GM19351 (cell line): ENCODE data around the gene HNRNPLL.
"Not testable (repeated sequence)": the region's sequence is repeated elsewhere in the genome, so short reads cannot be mapped to it uniquely, and the experiment has no call there.

ENCODE experiments used
- ATAC-seq: cut with Tn5 transposase; IDR thresholded peaks from one replicate; pipeline ENCODE4 v1.9.1; 2021; ENCODE audit warnings: mild to moderate bottlenecking, moderate library complexity; ENCODE audit not compliant: unreplicated experiment

The HNRNPLL gene

DNA sequence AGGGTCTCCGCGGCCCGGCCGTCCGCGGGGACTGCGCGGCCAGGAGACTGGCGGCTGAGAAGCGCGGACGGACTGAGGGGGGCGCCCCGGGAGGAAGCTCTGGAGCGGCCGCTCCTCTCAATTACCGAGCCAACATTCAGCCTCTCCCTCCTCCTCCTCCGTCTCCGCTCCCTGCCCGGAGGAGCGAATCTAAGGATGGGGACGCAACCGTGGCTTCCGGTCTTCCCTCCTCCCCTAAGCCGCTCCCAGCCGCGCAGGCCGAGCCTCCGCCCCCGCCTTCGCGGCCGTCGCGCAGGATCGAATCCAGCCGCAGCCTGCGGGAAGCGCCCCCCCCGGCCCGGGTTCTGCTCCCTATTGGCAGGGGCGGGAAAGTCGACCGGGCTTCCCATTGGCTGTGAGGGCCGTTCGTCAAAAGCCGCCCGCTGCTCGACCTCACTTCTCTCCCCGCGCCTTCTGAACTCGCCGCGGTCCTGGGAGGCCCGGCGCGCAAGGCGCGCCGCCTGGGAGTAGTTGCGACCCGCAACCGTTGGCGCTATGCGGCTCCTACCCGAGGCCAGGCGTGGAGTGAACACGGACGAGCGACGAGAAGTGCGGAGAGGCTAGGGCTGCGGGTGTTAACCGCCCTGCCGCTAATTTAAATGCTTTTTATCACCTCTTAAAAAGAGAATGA, at the start of gene HNRNPLL:
HNRNPLL (minus strand) TSS at position 197 of the 670 bp plus-strand sequence. CDS start 302 bp downstream, outside the sequence.
- ATAC-seq: peak; percentile 72

GRCh38 chr2:38650717-38651116, 48.0 kb upstream of the HNRNPLL start:
- no peak for ATAC-seq

DNA sequence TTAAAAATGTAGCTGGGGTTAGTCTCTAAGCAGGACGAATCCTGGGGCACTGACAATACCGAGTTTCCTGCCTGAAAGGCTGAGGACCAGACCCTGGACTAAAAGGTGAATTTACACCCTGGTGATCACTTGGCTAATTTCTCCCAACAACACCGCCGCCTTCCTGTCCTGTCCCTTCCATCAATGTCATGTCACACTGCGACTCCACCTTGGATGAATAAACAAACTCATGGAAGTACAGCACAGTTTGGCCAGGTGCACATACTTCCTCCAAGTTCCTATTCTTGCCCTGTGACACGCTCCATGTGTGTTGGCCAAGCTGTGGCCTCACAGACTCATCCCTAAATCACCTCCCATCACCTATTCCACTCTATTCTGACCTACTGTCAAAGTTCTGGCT, 47.3 kb upstream of the HNRNPLL start:
- no peak for ATAC-seq

GRCh38 chr2:38649176-38649728, 46.5 kb upstream of the HNRNPLL start:
- no peak for ATAC-seq

DNA sequence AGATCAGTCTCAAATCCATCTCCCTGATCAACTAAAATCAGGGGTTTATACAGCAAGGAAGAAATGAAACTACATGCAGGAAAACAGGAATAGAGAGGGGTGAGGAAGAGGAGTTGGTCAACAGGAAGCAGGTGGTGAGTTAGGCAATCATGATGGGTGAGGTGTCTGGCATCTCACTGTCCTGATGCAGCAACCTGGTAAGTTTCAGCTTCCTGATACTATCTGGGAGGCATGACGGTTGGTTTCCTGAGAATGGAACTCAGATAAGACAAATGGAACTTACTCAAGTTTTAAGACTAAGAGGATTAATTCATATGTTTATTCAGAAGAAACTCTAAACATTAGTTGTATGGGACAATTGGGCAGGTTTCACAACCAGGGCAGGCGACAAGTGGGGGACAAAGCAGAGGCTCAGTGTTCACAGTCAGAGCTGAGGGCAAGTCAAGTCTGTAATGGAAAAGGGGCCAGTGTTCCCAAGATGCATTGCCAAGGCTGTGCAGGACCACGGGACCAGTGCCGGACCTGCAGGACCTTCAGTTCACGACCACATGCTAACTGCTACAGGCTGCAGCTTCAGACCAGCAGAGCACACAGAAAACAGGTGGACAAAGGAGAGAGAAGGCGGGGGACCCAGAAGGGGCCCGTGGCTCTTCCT, 45.5 kb upstream of the HNRNPLL start:
- no peak for ATAC-seq

DNA sequence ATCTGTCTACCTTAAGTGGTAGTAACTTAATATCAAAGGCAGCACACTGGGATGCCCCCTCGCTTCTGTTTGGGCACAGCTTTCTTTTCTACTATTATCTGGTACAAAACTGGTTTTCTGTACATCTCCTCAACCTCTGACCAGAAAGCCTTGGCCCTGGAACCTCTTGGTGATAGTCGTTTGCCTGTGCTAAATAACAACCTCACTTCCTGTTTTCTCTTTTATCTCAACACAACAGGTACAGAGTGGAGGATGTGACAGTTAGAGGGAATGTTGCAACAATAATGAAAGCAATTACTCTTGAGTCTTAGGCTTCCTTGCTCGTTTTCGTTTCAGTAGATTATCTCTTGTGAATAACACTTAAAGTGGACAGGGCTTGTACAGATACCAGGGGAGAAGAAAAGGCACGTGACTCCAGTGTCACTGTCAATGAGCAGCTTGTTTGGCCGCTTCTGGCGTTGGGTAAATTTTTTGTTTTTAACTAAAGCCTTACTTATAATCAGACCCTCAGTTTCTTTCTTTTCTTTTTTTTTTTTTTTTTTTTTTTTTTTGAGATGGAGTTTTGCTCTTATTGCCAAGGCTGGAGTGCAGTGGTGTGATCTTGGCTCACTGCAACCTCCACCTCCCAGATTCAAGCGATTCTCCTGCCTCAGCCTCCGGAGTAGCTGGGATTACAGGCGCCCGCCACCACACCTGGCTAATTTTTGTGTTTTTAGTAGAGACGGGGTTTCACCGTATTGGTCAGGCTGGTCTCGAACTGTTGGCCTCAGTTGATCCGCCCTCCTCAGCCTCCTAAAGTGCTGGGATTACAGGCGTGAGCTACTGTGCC, 41.2 kb upstream of the HNRNPLL start:
- not testable (repeated sequence) for ATAC-seq

DNA sequence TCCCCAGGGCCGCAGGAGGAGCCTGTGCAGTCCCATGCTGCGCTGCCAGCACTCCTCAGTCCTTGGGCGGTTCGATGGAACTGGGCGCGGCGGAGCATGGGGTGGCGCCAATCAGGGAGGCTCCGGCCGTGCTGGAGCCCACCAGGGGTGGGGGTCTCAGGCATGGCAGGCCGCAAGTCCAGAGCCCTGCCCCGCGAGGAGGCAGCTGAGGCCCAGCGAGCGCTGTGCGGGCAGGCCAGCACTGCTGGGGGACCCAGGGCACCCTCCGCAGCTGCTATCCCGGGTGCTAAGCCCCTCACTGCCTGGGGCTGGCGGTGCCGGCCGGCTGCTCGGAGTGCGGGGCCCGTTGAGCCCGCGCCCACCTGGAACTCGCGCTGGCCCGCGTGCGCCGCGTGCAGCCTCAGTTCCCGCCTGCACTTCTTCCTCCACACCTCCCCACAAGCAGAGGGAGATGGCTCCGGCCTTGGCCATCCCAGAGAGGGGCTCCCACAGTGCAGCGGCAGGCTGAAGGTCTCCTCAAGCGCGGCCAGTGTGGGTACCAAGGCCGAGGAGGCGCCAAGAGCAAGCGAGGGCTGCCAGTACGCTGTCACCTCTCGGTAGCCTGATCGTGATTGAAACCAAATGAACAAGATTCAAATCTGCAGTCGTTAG, 40.4 kb upstream of the HNRNPLL start:
- no peak for ATAC-seq

- not testable (repeated sequence) for ATAC-seq
Observed at GRCh38 chr2:38642373-38643017, 39.8 kb upstream of the HNRNPLL start.

DNA sequence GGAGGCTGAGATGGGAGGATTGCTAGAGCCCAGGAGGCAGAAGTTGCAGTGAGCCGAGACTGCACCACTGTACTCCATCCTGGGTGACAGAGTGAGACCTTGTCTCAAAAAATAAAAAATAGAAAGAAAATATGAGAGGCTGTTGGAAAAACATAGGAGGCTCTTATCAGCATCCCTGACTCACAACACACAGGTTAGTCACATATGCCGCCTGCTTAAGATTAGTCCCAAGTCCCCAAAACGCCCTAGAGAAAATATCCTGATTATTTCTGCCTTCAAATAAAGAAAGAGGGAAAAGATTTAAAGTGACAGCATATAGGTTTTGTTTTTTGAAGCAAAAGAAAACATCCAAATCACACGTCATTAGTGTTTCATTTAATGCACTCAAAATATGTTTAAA, 33.3 kb upstream of the HNRNPLL start:
- no peak for ATAC-seq

DNA sequence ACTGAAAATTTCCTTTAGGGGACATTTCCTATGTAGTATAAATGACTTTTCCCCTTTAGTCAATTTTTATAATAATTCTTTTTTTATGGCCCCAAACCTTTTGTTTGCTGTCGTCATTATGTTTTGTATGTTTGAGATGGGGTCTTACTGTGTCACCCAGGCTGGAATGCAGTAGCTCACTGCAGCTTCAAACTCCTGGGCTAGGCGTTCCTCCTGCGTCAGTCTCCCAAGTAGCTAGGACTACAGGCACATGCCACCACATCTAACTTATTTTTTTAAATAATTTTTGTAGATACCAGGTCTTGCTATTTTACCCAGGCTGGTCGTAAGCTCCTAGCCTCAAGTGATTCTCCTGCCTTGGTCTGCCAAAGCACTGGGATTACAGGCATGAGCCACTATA, 32.4 kb upstream of the HNRNPLL start:
- ATAC-seq: no peak

DNA sequence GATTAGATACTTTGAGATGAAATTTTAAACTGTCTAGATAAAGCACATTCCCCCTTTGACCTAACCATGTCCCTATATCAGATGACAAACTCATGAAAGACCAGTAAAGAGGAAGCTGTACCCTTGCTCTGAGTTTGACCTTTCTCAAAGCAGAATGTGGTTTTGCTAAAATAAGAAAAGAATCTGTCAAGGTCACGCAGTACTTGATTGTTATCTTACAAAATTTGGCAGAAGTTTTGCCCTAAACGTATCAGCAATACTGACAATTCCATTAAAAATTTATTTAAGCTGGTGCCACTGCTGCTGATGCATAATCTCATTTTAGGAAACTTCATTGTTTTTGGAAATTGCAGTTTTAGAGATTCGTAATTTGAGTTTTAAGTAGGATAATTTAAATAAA, 32.0 kb upstream of the HNRNPLL start:
- peak; percentile 95 for ATAC-seq

GRCh38 chr2:38633895-38634294, 31.2 kb upstream of the HNRNPLL start:
- ATAC-seq: no peak

DNA sequence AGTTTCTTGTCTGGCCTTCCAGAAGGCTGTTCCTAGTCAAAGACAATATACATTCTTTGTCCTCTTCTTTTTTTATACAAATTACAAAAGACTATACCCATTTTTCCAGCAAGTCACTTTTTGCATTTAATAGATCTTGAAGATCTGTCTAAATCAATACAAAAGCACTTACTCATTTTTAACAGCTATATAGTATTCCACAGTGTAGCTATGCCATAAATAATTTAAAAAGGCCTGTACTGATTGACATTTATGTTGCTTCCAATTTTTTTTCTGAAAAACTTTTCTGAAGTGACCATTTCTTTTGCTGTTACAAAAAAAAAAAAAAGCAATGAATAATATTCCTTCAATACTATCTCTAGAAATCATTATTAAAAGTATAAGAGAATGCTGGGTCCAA, 30.3 kb upstream of the HNRNPLL start:
- ATAC-seq: no peak

GRCh38 chr2:38631976-38632375, 29.2 kb upstream of the HNRNPLL start:
- ATAC-seq: no peak

DNA sequence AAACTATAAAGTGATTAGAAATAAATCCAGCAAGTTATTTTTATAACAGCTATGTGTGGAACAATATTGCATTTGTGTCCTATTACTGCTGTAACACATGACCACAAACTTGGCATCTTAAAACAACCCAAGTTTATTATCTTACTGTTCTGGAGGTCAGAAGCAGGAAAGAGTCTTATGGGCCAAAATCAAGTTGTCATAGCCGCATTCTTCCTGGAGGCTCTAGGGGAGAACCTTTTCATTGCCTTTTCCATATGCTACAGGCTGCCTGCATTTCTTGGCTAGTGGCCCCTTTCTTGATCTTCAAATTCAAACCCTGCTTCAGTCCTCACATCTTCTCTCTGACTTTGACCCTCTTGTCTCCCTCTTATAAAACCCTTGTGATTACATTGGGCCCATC, 27.0 kb upstream of the HNRNPLL start:
- ATAC-seq: no peak

GRCh38 chr2:38627391-38627790, 24.7 kb upstream of the HNRNPLL start:
- ATAC-seq: no peak

- no peak for ATAC-seq
Observed at GRCh38 chr2:38626326-38627035, 23.8 kb upstream of the HNRNPLL start.

- no peak for ATAC-seq
Observed at GRCh38 chr2:38622210-38622609, 19.5 kb upstream of the HNRNPLL start.

DNA sequence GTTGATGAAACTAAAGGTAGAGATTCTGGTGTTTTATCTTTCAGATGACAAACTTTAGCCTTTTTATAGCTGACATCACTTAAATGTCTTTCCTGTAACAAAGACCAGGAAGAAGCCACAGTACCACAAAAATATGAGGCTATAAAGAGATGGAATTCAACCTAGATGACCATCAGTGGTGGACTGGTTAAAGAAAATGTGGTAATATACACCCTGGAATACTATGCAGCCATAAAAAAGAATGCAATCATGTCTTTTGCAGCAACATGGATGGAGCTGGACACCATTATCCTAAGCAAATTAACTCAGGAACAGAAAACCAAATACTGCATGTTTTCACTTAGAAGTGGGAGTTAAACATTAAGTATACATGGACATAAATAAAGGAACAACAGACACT, 18.3 kb upstream of the HNRNPLL start:
- no peak for ATAC-seq
